HUDEP-2 (cell line): ENCODE results near the gene LRP10.

Source experiments
- DNase-seq, 76 experiments: peaks; one replicate each; lab custom pipeline; 2025; ENCODE audit not compliant: unreplicated experiment in 76 of 76; lab: John Stamatoyannopoulos, UW

The LRP10 gene

DNA sequence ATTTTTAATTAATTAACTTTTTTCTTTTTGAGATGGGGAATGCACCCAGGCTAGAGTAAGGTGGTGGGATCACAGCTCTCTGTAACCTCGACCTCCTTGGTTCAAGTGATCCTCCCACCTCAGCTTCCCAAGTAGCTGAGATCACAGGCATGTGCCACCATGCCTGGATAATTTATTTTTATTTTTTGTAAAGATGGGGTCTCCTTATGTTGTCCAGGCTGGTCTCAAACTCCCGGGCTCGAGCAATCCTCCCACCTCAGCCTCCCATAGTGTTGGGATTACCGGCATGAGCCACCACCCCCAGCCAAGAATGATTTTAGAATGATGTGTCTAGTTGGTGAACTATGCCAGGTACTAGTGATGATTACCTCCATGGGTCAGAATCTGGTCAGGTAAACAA, 6.6 kb upstream of the LRP10 start:
- DNase-seq = no peak

- DNase-seq = peak in 4 of 76 experiments; percentile 4 to 13 (median 12)
These were observed 5.8 kb upstream of the LRP10 start for GRCh38 chr14:22865424-22866405.

DNA sequence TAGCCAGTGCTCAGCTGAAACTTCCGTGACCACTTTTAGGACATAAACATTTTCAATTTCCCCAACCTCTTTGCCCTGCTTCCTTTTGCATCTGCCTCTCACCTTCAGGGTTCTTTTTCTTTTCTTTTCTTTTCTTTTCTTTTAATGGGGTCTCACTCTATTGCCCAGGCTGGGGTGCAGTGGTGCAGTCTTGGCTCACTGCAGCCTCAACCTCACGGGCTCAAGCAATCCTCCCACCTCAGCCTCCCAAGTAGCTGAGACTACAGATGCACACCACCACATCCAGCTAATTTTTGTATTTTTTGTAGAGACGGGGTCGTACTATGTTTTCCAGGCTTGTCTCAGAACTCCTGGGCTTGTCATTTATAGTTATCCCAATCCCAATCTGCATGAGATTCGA, 4.7 kb upstream of the LRP10 start:
- DNase-seq = no peak

DNA sequence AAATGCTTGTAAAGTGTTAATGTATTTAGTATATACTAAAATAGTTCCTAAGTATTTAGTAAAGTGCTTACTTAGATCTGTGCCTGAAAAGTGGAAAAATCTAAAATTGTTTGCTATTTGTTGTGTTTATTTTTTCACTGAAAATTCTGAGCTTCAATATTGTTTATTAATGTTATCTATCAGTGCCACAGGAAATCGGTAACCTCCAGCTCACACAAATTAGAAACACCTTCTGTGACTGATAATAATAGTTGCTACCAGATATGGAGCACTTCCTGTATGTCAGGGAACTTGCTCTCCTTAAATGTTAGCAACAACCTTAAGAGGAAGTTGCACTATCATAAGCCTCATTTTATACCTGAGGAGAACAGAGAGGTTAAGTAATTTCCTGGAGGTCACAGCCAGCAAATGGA, 723 bp upstream of the LRP10 start:
- peak in 15 of 76 experiments; percentile 19 to 78 (median 53) for DNase-seq

DNA sequence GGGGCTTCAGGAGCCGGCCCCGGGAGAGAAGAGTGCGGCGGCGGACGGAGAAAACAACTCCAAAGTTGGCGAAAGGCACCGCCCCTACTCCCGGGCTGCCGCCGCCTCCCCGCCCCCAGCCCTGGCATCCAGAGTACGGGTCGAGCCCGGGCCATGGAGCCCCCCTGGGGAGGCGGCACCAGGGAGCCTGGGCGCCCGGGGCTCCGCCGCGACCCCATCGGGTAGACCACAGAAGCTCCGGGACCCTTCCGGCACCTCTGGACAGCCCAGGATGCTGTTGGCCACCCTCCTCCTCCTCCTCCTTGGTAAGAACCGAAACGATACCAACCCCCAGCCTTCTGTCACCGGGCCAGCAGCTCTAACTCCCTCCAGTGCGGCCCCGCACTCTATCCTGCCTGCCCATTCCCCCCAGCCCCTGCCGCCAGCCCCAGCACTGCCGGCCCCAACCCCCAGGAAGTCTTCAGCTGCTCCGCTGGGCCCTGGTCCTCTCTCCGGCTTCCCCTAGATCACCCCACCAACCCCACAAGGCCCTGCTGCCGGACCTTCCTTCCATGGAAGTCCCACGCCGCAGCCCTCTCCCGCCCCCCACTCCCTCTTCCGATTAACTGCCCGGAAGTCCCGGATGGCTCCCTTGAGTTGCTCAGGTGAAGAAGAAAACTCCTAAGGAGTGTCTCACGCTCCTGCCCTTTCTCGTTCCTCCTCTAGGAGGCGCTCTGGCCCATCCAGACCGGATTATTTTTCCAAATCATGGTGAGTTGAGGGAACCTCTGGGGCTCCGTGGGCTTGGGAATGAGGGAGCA, 693 bp downstream of the LRP10 start:
- peak in 57 of 76 experiments; percentile 4 to 64 (median 43) for DNase-seq

DNA sequence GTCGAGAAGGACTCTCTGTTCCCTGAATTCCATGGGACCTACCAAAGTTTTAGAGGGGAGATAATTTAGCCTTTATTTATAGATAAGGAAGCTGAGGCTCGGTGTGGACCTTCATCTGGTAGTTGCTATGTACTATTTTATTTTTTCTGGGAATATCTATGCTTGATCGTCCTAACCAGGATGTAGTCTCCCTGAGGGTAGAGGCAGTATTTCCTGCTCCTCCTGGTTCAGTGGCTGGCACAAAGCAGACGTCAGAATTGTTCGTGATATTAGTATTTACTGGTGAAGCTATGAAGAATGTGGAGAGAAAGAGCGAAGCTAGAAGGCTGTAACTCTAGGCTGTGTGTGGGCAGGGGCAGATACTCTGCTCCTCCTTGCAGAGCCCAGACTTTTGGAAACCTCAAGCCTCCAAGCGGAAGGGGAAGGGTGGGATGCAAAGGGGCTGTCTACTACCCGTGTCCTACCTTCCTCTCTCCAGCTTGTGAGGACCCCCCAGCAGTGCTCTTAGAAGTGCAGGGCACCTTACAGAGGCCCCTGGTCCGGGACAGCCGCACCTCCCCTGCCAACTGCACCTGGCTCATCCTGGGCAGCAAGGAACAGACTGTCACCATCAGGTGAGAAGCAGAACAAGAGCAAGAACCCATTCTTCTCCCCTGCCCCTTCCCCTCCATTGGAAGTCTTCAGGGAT, 1.4 kb downstream of the LRP10 start:
- DNase-seq = no peak

- DNase-seq = no peak
These were observed 3.6 kb downstream of the LRP10 start for GRCh38 chr14:22875003-22875747.

DNA sequence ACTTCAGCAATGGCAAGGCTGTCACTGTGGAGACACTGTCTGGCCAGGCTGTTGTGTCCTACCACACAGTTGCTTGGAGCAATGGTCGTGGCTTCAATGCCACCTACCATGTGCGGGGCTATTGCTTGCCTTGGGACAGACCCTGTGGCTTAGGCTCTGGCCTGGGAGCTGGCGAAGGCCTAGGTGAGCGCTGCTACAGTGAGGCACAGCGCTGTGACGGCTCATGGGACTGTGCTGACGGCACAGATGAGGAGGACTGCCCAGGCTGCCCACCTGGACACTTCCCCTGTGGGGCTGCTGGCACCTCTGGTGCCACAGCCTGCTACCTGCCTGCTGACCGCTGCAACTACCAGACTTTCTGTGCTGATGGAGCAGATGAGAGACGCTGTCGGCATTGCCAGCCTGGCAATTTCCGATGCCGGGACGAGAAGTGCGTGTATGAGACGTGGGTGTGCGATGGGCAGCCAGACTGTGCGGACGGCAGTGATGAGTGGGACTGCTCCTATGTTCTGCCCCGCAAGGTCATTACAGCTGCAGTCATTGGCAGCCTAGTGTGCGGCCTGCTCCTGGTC, 4.3 kb downstream of the LRP10 start:
- no peak for DNase-seq

- no peak for DNase-seq
These were observed 5.5 kb downstream of the LRP10 start for GRCh38 chr14:22877000-22877501.

- no peak for DNase-seq
These were observed 7.0 kb downstream of the LRP10 start for GRCh38 chr14:22878271-22879246.

GRCh38 chr14:22882064-22882463, 10.5 kb downstream of the LRP10 start:
- no peak for DNase-seq

GRCh38 chr14:22882529-22883172, 11.1 kb downstream of the LRP10 start:
- no peak for DNase-seq

DNA sequence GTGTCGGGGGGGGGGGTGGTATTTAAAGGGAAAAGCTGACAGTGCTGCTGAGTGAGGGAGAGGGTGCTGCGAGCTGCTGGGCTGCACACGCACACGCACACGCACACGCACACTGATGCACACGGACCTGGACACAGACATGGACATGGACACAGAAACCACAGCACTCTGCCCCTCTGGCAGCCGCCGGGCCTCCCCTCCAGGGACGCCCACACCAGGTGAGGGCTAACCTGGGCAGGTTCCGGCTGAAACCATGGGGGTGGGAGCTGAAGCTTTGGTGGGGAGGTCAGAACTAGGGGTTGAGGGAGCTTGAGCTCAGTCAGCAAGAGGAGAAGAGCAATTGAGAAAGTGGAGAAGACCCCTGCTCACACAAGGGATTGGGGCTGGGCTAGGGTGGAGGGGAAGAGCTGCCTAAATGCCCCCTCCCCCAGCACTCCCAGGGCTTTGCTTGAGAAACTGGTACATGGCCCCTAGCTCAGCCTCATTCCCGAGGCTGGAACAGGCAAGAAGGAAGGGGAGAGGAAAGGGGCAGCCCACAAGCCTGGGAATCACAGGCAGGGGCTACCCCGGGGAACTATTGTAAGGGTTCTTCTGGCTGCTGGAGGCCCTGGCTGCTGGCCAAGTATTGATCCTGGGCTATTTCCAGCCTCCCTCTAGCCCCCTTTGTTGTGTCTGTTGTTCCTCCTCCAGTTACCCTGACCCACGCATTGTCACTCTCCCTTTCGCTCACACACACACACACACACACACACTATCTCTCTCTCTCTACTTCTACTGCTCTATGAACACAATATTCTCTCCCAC, 11.8 kb downstream of the LRP10 start, which contains the start of gene REM2:
REM2 (plus strand) TSS at position 50 of the 804 bp plus-strand sequence; CDS start at position 116, 66 bp downstream.
- DNase-seq = no peak

DNA sequence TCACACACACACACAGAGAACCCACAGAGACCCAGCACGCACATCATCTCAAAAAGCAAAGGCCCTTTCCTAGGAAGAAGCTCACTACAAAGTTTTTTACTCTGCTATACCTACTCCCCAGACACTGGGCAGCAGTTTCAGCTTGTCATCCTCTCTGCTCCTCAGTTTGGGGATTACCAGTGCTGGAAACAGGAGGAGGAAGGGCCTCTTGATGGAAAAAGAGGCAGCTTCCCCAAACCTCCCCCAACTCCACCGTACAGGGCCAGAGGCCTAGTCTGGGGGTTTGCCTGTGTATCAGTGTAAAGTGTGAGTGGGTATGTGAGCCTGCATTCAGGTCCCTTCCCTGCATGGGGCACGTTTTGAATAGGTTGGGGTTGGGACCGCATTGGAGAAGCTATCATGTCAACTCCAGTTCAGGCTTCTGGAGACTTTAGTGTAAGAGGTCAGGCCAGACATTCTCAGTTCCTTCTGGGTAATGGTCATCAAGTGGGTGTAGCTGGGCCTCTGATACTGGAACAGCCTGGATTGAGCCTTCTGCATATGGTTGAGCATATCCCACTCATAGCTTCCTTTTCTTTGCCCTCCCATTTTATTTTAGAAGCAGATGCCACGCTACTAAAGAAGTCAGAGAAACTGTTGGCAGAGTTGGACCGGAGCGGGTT, 12.7 kb downstream of the LRP10 start:
- no peak for DNase-seq

DNA sequence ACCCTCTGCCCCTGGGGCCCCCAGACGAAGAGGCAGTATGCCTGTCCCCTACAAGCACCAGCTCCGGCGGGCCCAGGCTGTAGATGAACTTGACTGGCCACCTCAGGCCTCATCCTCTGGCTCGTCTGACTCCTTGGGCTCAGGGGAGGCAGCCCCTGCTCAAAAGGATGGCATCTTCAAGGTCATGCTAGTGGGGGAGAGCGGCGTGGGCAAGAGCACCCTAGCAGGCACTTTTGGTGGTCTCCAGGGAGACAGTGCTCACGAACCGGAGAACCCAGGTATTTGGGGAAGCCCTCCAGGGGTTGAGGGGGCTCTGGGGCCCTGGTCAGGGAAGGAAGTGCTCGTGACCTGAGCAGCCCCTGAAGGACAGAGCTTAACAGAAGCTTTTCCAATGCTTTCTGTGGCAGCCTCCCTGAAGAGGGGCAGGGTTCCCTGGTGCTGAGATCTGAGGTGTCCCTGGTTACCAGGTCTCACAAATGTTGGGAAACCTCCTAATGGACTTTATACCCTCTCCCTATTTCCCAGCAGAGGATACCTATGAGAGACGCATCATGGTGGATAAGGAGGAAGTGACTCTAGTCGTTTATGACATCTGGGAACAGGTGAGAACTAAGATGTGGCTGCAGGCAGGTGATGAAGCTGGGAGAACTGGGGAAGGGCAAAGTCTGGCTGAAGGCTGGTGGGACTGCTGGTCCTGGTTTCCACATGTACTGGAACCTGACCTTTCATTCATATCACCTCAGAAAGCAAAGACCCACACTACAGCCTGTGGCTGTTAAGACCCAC, 13.4 kb downstream of the LRP10 start:
- DNase-seq = no peak

DNA sequence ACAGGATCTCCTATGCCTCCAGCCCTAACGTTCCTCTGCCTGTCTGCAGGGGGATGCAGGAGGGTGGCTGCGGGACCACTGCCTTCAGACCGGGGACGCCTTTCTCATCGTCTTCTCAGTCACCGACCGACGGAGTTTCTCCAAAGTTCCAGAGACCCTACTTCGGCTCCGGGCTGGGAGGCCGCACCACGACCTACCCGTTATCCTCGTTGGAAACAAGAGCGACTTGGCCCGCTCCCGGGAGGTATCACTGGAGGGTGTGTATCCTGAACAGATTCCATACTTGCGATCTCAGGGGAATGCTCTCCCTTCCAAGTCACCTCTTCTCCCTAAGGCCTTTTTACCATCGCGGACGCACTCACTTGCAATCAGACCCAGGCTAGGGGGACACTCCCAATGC, 14.4 kb downstream of the LRP10 start:
- DNase-seq = no peak
